ENCODE results near the gene SLC66A1. TPM values are rescaled to one million over a fixed set of nuclear protein-coding genes. Genes with fewer than 3 reads are reported as not detected.

Gene SLC66A1
- total RNA-seq, 1 experiment from 2014 or later, result 14.1 TPM

DNA sequence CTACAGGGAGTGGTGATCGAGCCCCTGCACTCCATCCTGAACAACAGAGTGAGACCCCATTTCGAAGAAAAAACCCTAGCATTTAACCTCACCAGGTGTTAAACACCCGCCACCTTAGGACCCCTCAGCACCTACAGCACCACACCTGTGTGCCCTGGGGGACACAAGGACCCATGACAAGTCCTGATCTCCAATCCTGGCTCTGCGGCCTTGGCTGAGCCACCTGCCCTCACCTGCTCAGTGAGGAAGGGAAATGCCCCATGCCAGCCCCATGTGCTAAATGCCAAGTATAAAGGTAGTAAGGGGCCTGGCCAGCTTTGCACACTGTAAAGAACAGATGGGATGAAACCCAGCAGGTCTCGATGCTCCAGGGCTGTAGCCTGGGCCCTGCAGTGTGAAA, 49.4 kb upstream of the SLC66A1 start:
- POLR2A ChIA-PET, result no interaction called here
- Mint-ChIP-seq H3K27me3 (ENCODE audit: low read depth) (no peaks in the 10 kb centered on the region; the same call in none of the 2 replicates), H3K4me1 (no peaks in the 10 kb centered on the region), H3K9me3 (no peaks in the 10 kb centered on the region), H3K4me3 (no peak overlapping the region), H3K27ac (no peak overlapping the region), H3K36me3 (peaks cover 21% of the 10 kb centered on the region)
- TF ChIP-seq, protein P1, sequence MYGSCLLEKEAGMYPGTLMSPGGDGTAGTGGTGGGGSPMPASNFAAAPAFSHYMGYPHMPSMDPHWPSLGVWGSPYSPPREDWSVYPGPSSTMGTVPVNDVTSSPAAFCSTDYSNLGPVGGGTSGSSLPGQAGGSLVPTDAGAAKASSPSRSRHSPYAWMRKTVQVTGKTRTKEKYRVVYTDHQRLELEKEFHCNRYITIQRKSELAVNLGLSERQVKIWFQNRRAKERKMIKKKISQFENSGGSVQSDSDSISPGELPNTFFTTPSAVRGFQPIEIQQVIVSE (CRISPR knock-in tag; IDR thresholded peaks at IDR 0.05; ENCODE audit: borderline replicate concordance), result no peak
- no peak for TF ChIP-seq ZNF232 (CRISPR knock-in tag; IDR thresholded peaks at IDR 0.05)
- no peak for DNase-seq (ENCODE audit: low spot score)
- ATAC-seq, result no peak
- CTCF ChIA-PET, result interaction anchor here (1.5 kb wide), 1 partner anchor 22 kb away, joined by 4 read pairs; no protein-coding TSS in a partner anchor

DNA sequence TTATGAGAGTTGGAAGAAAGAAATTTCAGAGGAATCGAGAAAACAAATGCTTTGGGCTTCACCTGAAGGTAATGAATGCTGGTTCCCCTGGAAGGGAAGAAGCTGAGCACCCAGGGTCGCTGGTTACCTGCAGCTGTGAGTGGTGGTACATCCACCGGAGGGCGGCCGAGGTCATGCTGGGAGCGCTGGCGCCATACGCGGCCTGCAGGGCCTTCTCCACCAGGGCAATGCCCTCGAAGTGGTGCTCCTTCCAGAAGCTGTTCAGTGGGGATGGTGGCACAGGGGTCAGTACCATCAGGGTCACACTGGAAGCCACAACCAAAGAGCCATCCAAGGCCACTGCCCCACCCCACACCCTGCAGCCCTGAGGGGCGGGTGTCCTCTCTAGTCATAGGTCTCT, 43.7 kb upstream of the SLC66A1 start:
- TF ChIP-seq TEAD4 (CRISPR knock-in tag; IDR thresholded peaks at IDR 0.05), result no peak
- TF ChIP-seq ZNF138 (CRISPR knock-in tag; conservative IDR thresholded peaks at IDR 0.05), result no peak
- TF ChIP-seq, protein P2, sequence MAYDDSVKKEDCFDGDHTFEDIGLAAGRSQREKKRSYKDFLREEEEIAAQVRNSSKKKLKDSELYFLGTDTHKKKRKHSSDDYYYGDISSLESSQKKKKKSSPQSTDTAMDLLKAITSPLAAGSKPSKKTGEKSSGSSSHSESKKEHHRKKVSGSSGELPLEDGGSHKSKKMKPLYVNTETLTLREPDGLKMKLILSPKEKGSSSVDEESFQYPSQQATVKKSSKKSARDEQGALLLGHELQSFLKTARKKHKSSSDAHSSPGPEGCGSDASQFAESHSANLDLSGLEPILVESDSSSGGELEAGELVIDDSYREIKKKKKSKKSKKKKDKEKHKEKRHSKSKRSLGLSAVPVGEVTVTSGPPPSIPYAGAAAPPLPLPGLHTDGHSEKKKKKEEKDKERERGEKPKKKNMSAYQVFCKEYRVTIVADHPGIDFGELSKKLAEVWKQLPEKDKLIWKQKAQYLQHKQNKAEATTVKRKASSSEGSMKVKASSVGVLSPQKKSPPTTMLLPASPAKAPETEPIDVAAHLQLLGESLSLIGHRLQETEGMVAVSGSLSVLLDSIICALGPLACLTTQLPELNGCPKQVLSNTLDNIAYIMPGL (CRISPR knock-in tag; IDR thresholded peaks at IDR 0.05), result no peak
- TF ChIP-seq RELA (CRISPR knock-in tag; IDR thresholded peaks at IDR 0.05; ENCODE audit: borderline replicate concordance), result no peak
- no peak for TF ChIP-seq ETV6 (CRISPR knock-in tag; IDR thresholded peaks at IDR 0.05)
- no peak for TF ChIP-seq FOXJ3 (CRISPR knock-in tag; IDR thresholded peaks at IDR 0.05; ENCODE audit: borderline replicate concordance)
- TF ChIP-seq, protein P3, sequence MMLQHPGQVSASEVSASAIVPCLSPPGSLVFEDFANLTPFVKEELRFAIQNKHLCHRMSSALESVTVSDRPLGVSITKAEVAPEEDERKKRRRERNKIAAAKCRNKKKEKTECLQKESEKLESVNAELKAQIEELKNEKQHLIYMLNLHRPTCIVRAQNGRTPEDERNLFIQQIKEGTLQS (CRISPR knock-in tag; conservative IDR thresholded peaks at IDR 0.05), result no peak
- TF ChIP-seq ZNF263 (CRISPR knock-in tag; IDR thresholded peaks at IDR 0.05; ENCODE audit: low read depth), result no peak
- TF ChIP-seq, protein P4, sequence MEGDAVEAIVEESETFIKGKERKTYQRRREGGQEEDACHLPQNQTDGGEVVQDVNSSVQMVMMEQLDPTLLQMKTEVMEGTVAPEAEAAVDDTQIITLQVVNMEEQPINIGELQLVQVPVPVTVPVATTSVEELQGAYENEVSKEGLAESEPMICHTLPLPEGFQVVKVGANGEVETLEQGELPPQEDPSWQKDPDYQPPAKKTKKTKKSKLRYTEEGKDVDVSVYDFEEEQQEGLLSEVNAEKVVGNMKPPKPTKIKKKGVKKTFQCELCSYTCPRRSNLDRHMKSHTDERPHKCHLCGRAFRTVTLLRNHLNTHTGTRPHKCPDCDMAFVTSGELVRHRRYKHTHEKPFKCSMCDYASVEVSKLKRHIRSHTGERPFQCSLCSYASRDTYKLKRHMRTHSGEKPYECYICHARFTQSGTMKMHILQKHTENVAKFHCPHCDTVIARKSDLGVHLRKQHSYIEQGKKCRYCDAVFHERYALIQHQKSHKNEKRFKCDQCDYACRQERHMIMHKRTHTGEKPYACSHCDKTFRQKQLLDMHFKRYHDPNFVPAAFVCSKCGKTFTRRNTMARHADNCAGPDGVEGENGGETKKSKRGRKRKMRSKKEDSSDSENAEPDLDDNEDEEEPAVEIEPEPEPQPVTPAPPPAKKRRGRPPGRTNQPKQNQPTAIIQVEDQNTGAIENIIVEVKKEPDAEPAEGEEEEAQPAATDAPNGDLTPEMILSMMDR (IDR thresholded peaks at IDR 0.05), result no peak
- TF ChIP-seq, protein P5, sequence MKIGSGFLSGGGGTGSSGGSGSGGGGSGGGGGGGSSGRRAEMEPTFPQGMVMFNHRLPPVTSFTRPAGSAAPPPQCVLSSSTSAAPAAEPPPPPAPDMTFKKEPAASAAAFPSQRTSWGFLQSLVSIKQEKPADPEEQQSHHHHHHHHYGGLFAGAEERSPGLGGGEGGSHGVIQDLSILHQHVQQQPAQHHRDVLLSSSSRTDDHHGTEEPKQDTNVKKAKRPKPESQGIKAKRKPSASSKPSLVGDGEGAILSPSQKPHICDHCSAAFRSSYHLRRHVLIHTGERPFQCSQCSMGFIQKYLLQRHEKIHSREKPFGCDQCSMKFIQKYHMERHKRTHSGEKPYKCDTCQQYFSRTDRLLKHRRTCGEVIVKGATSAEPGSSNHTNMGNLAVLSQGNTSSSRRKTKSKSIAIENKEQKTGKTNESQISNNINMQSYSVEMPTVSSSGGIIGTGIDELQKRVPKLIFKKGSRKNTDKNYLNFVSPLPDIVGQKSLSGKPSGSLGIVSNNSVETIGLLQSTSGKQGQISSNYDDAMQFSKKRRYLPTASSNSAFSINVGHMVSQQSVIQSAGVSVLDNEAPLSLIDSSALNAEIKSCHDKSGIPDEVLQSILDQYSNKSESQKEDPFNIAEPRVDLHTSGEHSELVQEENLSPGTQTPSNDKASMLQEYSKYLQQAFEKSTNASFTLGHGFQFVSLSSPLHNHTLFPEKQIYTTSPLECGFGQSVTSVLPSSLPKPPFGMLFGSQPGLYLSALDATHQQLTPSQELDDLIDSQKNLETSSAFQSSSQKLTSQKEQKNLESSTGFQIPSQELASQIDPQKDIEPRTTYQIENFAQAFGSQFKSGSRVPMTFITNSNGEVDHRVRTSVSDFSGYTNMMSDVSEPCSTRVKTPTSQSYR (CRISPR knock-in tag; IDR thresholded peaks at IDR 0.05), result no peak
- TF ChIP-seq, protein P6, sequence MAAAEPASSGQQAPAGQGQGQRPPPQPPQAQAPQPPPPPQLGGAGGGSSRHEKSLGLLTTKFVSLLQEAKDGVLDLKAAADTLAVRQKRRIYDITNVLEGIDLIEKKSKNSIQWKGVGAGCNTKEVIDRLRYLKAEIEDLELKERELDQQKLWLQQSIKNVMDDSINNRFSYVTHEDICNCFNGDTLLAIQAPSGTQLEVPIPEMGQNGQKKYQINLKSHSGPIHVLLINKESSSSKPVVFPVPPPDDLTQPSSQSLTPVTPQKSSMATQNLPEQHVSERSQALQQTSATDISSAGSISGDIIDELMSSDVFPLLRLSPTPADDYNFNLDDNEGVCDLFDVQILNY (CRISPR knock-in tag; IDR thresholded peaks at IDR 0.05), result no peak
- TF ChIP-seq, protein P7, sequence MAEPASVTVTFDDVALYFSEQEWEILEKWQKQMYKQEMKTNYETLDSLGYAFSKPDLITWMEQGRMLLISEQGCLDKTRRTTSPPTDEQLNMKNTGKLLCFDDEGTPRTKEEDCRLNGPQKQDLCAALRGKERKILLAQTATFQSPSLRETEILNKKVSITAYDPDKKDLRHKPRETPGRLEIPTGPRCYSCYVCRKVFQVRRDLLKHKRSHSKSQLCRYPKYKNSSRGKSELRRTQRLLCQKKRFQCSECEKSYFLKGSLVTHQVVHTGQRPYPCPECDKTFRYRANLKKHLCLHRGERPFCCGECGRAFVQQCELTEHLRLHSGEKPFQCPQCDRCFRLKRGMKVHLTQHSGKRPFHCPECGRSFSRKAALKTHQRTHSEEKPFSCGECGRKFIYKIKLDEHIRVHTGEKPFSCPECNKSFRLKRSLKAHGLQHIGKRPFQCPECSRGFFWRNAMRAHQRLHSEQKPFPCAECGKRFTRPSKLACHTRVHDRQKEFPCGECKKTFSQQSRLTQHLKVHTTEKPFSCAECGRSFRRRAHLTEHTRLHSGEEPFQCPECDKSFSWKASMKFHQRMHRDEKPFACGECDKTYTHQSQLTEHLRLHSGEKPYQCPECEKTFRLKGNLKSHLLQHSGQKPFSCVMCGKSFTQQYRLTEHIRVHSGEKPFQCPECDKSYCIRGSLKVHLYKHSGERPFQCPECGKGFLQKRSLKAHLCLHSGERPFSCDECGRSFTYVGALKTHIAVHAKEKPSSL (CRISPR knock-in tag; conservative IDR thresholded peaks at IDR 0.05), result no peak
- TF ChIP-seq, protein P8, sequence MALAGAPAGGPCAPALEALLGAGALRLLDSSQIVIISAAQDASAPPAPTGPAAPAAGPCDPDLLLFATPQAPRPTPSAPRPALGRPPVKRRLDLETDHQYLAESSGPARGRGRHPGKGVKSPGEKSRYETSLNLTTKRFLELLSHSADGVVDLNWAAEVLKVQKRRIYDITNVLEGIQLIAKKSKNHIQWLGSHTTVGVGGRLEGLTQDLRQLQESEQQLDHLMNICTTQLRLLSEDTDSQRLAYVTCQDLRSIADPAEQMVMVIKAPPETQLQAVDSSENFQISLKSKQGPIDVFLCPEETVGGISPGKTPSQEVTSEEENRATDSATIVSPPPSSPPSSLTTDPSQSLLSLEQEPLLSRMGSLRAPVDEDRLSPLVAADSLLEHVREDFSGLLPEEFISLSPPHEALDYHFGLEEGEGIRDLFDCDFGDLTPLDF (CRISPR knock-in tag; IDR thresholded peaks at IDR 0.05), result no peak
- TF ChIP-seq ATF1 (CRISPR knock-in tag; IDR thresholded peaks at IDR 0.05), result no peak
- TF ChIP-seq SOX15 (CRISPR knock-in tag; IDR thresholded peaks at IDR 0.05), result no peak
- no peak for TF ChIP-seq NR3C1 (CRISPR knock-in tag; conservative IDR thresholded peaks at IDR 0.05; ENCODE audit: low read depth)
- ATAC-seq (no peak), DNase-seq (ENCODE audit: low spot score) (no peak)
- no peaks in the 10 kb centered on the region for H3K36me3 Mint-ChIP-seq
- no peak overlapping the region for H3K27ac Mint-ChIP-seq
- no peaks in the 10 kb centered on the region for H3K4me1 Mint-ChIP-seq
- ChIA-PET CTCF (interaction anchor here (0.6 to 1.7 kb wide), 8 partner anchors 8 to 1662 kb away, joined by 3 to 15 read pairs (median 4); no protein-coding TSS in a partner anchor), POLR2A (no interaction called here)
- peaks cover 13% of the 10 kb centered on the region for H3K27me3 Mint-ChIP-seq (ENCODE audit: low read depth)
- H3K4me3 Mint-ChIP-seq, result no peak overlapping the region
- no peaks in the 10 kb centered on the region for H3K9me3 Mint-ChIP-seq

Measured in WTC11 (cell line).